Activated T-helper 2 cell treated with anti-CD3 and anti-CD28 coated beads, Interferon-gamma antibody, Interleukin-2, Interleukin-4, amounts not matched to agents 10 μg/mL and 5 μg/mL and 100 μg/mL, durations not matched to agents 14 hours and 24 hours and 36 hours (primary cell): ENCODE data around the gene MEP1B. TPM values are rescaled to one million over a fixed set of nuclear protein-coding genes. Genes with fewer than 3 reads are reported as not detected.

ENCODE experiments used
- DNase-seq: peaks from one replicate; pipeline ENCODE4 v3.0.0; 2021; ENCODE audit warnings: low spot score
- H3K27ac Mint-ChIP-seq: one replicate; pipeline ENCODE4 v1.8.0; 2021; ENCODE audit warnings: mixed read lengths
- H3K27me3 Mint-ChIP-seq: one replicate; pipeline ENCODE4 v1.8.0; 2021; ENCODE audit warnings: low read depth, mixed read lengths
- H3K36me3 Mint-ChIP-seq: one replicate; pipeline ENCODE4 v1.8.0; 2021; ENCODE audit warnings: low read depth, mixed read lengths
- H3K4me1 Mint-ChIP-seq: one replicate; pipeline ENCODE4 v1.8.0; 2021; ENCODE audit warnings: low read depth, mixed read lengths
- H3K4me3 Mint-ChIP-seq: one replicate; pipeline ENCODE4 v1.8.0; 2021; ENCODE audit warnings: low read depth, mild to moderate bottlenecking, moderate library complexity, mixed read lengths
- H3K9me3 Mint-ChIP-seq: one replicate; pipeline ENCODE4 v1.8.0; 2021; ENCODE audit warnings: mixed read lengths
- intact Hi-C: fragments of 100-400 bp; cut with micrococcal nuclease; formaldehyde crosslinking; loops from one replicate; pipeline ENCODE4 v1.15.1; 2023
- total RNA-seq: library from RNA; stranded (reverse); gene quantifications from 2 replicates; pipeline ENCODE4 v1.2.3, GENCODE V29; 2022

MEP1B gene
- total RNA-seq, 1 donor from 2014 or later: 0.21 TPM

- H3K27ac Mint-ChIP-seq: no peak overlapping the region
- H3K4me3 Mint-ChIP-seq: no peak overlapping the region
- peaks cover 10% of the 10 kb centered on the region for H3K27me3 Mint-ChIP-seq
- intact Hi-C loops: no loop called here
- H3K9me3 Mint-ChIP-seq: no peaks in the 10 kb centered on the region
- H3K4me1 Mint-ChIP-seq: no peaks in the 10 kb centered on the region
- DNase-seq: no peak
- H3K36me3 Mint-ChIP-seq: no peaks in the 10 kb centered on the region
Measured at GRCh38 chr18:32258148-32258547, 68.3 kb downstream of the MEP1B start.

GRCh38 chr18:32258558-32259204 is 68.8 kb downstream of the MEP1B start:
- Mint-ChIP-seq H3K4me1 (no peaks in the 10 kb centered on the region), H3K4me3 (no peak overlapping the region), H3K36me3 (no peaks in the 10 kb centered on the region), H3K27me3 (peaks cover 10% of the 10 kb centered on the region), H3K9me3 (no peaks in the 10 kb centered on the region), H3K27ac (no peak overlapping the region)
- no peak for DNase-seq
- intact Hi-C loops: no loop called here

DNA sequence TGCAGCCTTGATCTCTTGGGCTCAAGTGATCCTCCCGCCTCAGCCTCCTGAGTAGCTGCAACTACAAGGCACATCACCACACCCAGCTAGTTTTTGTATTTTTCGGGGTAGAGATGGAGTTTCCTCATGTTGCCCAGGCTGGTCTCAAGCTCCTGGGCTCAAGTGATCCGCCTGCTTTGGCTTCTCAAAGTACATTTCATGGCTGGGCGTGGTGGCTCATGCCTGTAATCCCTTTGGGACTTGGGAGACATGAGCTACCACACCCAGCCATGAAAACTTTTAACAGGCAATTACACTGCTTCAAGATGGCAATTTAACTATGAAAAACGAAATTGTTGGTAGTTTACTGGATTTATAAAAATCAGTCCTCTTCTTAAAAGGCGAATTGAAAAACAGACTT is 69.7 kb downstream of the MEP1B start:
- Mint-ChIP-seq H3K4me3 (no peak overlapping the region), H3K4me1 (no peaks in the 10 kb centered on the region), H3K27me3 (peaks cover 14% of the 10 kb centered on the region), H3K27ac (no peak overlapping the region), H3K36me3 (no peaks in the 10 kb centered on the region), H3K9me3 (no peaks in the 10 kb centered on the region)
- no peak for DNase-seq
- intact Hi-C loops: no loop called here

- intact Hi-C loops: no loop called here
- Mint-ChIP-seq H3K27ac (no peak overlapping the region), H3K27me3 (peaks cover 18% of the 10 kb centered on the region), H3K4me1 (no peaks in the 10 kb centered on the region), H3K4me3 (no peak overlapping the region), H3K9me3 (no peaks in the 10 kb centered on the region), H3K36me3 (no peaks in the 10 kb centered on the region)
- no peak for DNase-seq
Measured at GRCh38 chr18:32261003-32261402, 71.2 kb downstream of the MEP1B start.

DNA sequence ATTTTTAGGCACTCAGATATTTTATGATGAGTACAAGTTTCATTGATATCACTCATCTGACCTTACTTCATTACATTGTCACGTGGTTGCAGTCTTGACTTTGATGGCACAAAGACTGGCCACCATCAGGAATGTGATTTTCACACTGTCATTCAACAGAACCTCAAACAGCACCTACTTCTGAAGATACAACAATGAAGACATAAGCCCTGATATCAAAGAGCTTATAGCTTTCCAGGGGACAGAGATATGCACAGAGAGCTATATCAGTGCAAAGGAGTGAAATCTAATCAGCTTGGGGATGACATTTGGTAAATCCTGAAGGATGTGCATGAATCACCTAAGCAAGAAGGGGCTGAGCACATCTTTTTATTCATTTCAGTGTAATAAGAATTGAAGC is 72.3 kb downstream of the MEP1B start:
- H3K4me3 Mint-ChIP-seq: no peak overlapping the region

DNA sequence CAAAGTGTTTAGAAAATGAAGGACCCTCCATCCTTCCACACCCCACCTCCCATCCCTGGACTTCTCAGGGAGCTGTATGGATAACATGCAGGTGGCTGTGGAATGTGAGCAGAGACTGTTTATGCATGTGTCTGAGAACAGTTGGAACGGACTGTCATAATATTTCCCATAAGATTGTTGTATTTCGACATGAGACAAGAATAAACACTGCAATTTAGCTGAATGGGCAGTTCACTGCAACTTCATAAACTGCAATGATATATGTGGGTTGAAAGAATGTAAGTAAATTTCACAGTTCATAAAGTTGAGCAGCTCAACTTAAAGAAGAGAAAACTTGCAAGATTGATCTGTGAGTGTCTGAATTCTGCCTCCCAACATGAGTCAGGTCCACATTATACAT is 74.6 kb downstream of the MEP1B start:
- H3K4me3 Mint-ChIP-seq: no peak overlapping the region
- peaks cover 11% of the 10 kb centered on the region for H3K27me3 Mint-ChIP-seq
- no peaks in the 10 kb centered on the region for H3K36me3 Mint-ChIP-seq
- H3K9me3 Mint-ChIP-seq: no peaks in the 10 kb centered on the region
- no peak overlapping the region for H3K27ac Mint-ChIP-seq
- H3K4me1 Mint-ChIP-seq: no peaks in the 10 kb centered on the region
- no peak for DNase-seq
- intact Hi-C loops: no loop called here

More for the DNA sequence above, 72.3 kb downstream of the MEP1B start:
- Mint-ChIP-seq H3K27me3 (peaks cover 18% of the 10 kb centered on the region), H3K36me3 (no peaks in the 10 kb centered on the region), H3K27ac (no peak overlapping the region), H3K9me3 (no peaks in the 10 kb centered on the region), H3K4me1 (no peaks in the 10 kb centered on the region)
- DNase-seq: no peak
- intact Hi-C loops: no loop called here

DNA sequence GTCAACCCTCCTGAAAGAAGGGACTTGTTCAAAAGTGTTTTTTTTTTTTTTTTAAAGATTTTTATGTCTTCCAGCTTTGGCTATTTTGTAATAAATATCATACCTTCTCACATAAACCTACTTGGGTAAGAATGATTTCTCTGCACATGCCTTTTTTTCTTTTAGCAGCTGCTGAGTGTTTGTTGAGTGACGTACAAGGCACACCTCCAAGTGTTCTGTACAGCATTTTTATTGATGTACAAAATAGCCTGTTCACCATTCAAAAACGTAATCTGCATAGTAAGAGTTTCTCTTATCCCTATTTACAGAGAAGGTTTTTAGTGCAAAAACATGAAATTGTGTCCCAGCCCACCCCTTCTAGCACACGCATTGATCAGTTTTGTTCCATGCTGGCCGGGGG is 77.6 kb downstream of the MEP1B start:
- Mint-ChIP-seq H3K4me1 (no peaks in the 10 kb centered on the region), H3K27me3 (peaks cover 8% of the 10 kb centered on the region), H3K36me3 (no peaks in the 10 kb centered on the region), H3K4me3 (no peak overlapping the region), H3K27ac (no peak overlapping the region), H3K9me3 (no peaks in the 10 kb centered on the region)
- intact Hi-C loops: no loop called here
- DNase-seq: no peak

Other genes starting within 250 kb of the MEP1B start
- 41.3 and 46.4 TPM in 2 replicates for gene TRAPPC8, start 246.9 kb upstream of the MEP1B start, total RNA-seq
- 82.5 and 83.6 TPM in 2 replicates for gene RNF125, start 171.2 kb upstream of the MEP1B start, total RNA-seq
- gene RNF138, start 98.2 kb upstream of the MEP1B start, total RNA-seq: 84.9 and 100 TPM in 2 replicates